K562 (cell line): ENCODE measurements around the gene ANXA3. TPM values are rescaled to one million over a fixed set of nuclear protein-coding genes. Genes with fewer than 3 reads are reported as not detected.
A peak's percentile ranks its signal among the peaks of the same experiment; 100 is the strongest.

Experiments used
- CBFB ChIP-seq: sonication (generic); formaldehyde crosslinking; IDR thresholded peaks from 2 replicates; pipeline ENCODE4 v1.4.0; 2020; ENCODE audit warnings: mild to moderate bottlenecking, missing genetic modification reagents
- CREBBP ChIP-seq: IDR thresholded peaks from one replicate; pipeline ENCODE4 v1.6.1; 2012; ENCODE audit warnings: low read depth, mild to moderate bottlenecking, control low read depth, inconsistent platforms, low read length
- EP400 ChIP-seq: fragments of 450-650 bp; IDR thresholded peaks from 2 replicates; pipeline ENCODE4 v1.6.1; 2017; ENCODE audit warnings: antibody characterized with exemption, mild to moderate bottlenecking, moderate library complexity
- MTA2 ChIP-seq: fragments of 450-650 bp; IDR thresholded peaks from 2 replicates; pipeline ENCODE4 v1.6.1; 2016; ENCODE audit warnings: low read depth
- SMAD1 ChIP-seq: fragments of 150-350 bp; IDR thresholded peaks from 2 replicates; pipeline ENCODE4 v1.6.1; 2014; ENCODE audit warnings: low read length, low read depth; ENCODE audit not compliant: partially characterized antibody
- TCF7L2 ChIP-seq: fragments of 150-350 bp; IDR thresholded peaks from 2 replicates; pipeline ENCODE4 v1.6.1; 2016; ENCODE audit warnings: low read depth, mild to moderate bottlenecking, low read length, moderate library complexity
- TRIM24 ChIP-seq, 2 experiments: fragments of 450-650 bp; IDR thresholded peaks; 2 replicates each; pipeline ENCODE4 v1.6.1; 2016
- ZFPM2 ChIP-seq: fragments of 250-450 bp; sonication (Bioruptor Pico); IDR thresholded peaks from 2 replicates; pipeline ENCODE4 v1.5.1; 2022; ENCODE audit warnings: mild to moderate bottlenecking
- ZNF121 ChIP-seq: sonication (generic); formaldehyde crosslinking; conservative IDR thresholded peaks from 2 replicates; pipeline ENCODE4 v1.8.0; 2022; ENCODE audit warnings: missing genetic modification reagents
- ZNF766 ChIP-seq: fragments of 200-800 bp; sonication (Bioruptor generic); conservative IDR thresholded peaks from 2 replicates; pipeline ENCODE4 v1.6.1; 2016; ENCODE audit warnings: missing genetic modification characterization, missing compliant biosample characterization
- polyA plus RNA-seq, 8 experiments: library from polyadenylated mRNA; depleted of rRNA in 4 of 8; stranded (reverse) in 5 of 8; unstranded in 3 of 8; fragments of >200 nt; fragmentation: Nextera tagmentation in 2 of 8; fragmentation: Illumina TruSeq in 1 of 8; extraction: Ambion mirVana in 2 of 8; extraction: Trizol in 1 of 8; gene quantifications; 2 replicates each; pipeline versions ENCODE4 v1.2.1 to v1.2.3, GENCODE V29; 2011 to 2014; ENCODE audit warnings: inconsistent platforms in 1 of 8, missing spikeins in 1 of 8
- total RNA-seq, 7 experiments: library from RNA; depleted of rRNA in 6 of 7; stranded (reverse); fragments of >200 nt in 6 of 7; fragmentation: Illumina TruSeq in 2 of 7; extraction: Trizol in 2 of 7; gene quantifications; 2 replicates each; pipeline versions ENCODE4 v1.2.1 to v1.2.3, GENCODE V29; 2011 to 2021; ENCODE audit warnings: low replicate concordance in 1 of 7
- TF ChIP-seq, protein P1 (sequence below): fragments of 450-650 bp; IDR thresholded peaks from 2 replicates; pipeline ENCODE4 v1.6.1; 2016; ENCODE audit warnings: low read depth
- TF ChIP-seq, protein P2 (sequence below): fragments of 250-450 bp; sonication (Bioruptor Pico); IDR thresholded peaks from 2 replicates; pipeline ENCODE4 v1.5.0; 2020; ENCODE audit warnings: mild to moderate bottlenecking
- TF ChIP-seq, protein P3 (sequence below): sonication (generic); formaldehyde crosslinking; IDR thresholded peaks from 2 replicates; pipeline ENCODE4 v1.8.1; 2023; ENCODE audit warnings: mild to moderate bottlenecking, missing genetic modification reagents
- TF ChIP-seq, protein P4 (sequence below): fragments of 450-650 bp; IDR thresholded peaks from 2 replicates; pipeline ENCODE4 v1.6.1; 2016; ENCODE audit warnings: antibody characterized with exemption

ANXA3 gene
- total and polyA plus RNA-seq, 9 of the 15 experiments (the other 6 are each of a cell fraction or from before 2014, with no cell fraction given): 6.3 to 15.5 (median 9.8) TPM

DNA sequence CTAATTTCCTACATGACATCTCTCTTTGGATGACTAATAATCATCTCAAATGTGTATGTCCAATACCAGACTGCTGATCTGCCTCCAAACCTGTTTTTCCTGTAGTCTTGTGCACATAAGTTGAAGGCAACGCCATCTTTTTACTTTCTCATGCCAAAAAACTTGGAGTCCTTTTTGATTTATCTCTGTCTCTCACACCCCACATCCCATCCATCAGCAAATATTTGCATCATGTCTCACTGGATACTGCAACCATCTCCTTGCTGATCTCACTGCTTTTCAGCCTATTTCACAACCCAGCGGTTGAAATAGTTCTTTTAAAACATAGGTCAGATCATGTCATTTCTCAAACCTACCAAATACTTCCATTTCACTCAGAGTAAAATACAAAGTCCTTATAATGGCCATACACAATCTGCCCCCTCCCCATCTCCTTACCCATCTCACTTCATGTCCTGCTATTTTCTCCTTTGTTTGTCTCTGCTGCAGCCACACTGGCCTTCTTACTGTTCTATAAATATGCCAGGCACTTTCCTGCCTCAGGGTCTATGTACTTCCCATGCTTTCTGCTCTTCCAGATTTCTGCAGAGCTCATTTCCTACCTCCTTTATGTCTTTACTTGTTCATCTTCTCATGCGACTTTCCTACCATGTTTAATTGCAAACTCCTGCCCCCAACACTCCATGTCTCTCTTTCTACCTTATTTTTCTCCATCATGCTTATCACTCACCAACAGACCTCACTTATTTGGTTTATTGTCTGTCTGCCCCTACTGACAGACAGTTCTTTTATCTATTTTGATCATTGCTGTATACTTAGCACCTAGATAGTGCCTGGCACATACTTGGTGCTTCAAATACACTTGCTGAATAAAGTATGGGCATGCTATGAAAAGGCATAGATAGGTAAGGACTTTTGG lies 98.8 kb downstream of the ANXA3 start (continued):
- TF ChIP-seq, protein P1, sequence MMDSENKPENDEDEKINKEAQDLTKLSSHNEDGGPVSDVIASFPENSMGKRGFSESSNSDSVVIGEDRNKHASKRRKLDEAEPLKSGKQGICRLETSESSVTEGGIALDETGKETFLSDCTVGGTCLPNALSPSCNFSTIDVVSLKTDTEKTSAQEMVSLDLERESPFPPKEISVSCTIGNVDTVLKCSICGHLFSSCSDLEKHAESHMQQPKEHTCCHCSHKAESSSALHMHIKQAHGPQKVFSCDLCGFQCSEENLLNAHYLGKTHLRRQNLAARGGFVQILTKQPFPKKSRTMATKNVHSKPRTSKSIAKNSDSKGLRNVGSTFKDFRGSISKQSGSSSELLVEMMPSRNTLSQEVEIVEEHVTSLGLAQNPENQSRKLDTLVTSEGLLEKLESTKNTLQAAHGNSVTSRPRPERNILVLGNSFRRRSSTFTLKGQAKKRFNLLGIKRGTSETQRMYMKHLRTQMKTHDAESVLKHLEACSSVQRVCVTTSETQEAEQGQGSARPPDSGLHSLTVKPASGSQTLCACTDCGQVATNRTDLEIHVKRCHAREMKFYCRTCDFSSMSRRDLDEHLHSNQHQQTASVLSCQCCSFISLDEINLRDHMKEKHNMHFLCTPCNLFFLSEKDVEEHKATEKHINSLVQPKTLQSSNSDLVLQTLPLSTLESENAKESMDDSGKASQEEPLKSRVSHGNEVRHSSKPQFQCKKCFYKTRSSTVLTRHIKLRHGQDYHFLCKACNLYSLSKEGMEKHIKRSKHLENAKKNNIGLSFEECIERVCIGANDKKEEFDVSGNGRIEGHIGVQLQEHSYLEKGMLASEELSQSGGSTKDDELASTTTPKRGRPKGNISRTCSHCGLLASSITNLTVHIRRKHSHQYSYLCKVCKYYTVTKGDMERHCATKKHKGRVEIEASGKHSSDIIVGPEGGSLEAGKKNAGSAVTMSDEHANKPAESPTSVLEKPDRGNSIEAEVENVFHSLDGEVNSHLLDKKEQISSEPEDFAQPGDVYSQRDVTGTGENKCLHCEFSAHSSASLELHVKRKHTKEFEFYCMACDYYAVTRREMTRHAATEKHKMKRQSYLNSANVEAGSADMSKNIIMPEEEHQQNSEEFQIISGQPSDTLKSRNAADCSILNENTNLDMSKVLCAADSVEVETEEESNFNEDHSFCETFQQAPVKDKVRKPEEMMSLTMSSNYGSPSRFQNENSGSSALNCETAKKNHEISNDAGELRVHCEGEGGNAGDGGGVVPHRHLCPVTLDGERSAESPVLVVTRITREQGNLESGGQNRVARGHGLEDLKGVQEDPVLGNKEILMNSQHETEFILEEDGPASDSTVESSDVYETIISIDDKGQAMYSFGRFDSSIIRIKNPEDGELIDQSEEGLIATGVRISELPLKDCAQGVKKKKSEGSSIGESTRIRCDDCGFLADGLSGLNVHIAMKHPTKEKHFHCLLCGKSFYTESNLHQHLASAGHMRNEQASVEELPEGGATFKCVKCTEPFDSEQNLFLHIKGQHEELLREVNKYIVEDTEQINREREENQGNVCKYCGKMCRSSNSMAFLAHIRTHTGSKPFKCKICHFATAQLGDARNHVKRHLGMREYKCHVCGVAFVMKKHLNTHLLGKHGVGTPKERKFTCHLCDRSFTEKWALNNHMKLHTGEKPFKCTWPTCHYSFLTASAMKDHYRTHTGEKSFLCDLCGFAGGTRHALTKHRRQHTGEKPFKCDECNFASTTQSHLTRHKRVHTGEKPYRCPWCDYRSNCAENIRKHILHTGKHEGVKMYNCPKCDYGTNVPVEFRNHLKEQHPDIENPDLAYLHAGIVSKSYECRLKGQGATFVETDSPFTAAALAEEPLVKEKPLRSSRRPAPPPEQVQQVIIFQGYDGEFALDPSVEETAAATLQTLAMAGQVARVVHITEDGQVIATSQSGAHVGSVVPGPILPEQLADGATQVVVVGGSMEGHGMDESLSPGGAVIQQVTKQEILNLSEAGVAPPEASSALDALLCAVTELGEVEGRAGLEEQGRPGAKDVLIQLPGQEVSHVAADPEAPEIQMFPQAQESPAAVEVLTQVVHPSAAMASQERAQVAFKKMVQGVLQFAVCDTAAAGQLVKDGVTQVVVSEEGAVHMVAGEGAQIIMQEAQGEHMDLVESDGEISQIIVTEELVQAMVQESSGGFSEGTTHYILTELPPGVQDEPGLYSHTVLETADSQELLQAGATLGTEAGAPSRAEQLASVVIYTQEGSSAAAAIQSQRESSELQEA: no peak
- TF ChIP-seq ZNF121 (CRISPR knock-in tag) (no peak), ZNF766 (CRISPR knock-in tag) (peak; percentile 47; the same call in 1 of the 2 replicates), ZFPM2 (CRISPR knock-in tag) (no peak), EP400 (peak; percentile 36; the same call in 1 of the 2 replicates), MTA2 (peak; percentile 92), TCF7L2 (no peak), CBFB (CRISPR knock-in tag) (no peak), SMAD1 (no peak), TRIM24 (IDR thresholded peaks at IDR 0.05) (peak; percentile 18 to 30; a peak in 2 of 4 replicates), CREBBP (no peak)
- TF ChIP-seq, protein P2, sequence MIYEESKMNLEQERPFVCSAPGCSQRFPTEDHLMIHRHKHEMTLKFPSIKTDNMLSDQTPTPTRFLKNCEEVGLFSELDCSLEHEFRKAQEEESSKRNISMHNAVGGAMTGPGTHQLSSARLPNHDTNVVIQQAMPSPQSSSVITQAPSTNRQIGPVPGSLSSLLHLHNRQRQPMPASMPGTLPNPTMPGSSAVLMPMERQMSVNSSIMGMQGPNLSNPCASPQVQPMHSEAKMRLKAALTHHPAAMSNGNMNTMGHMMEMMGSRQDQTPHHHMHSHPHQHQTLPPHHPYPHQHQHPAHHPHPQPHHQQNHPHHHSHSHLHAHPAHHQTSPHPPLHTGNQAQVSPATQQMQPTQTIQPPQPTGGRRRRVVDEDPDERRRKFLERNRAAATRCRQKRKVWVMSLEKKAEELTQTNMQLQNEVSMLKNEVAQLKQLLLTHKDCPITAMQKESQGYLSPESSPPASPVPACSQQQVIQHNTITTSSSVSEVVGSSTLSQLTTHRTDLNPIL (CRISPR knock-in tag): 0 out of 2 replicates have a peak, but pooled peaks have one; percentile 26
- TF ChIP-seq, protein P3, sequence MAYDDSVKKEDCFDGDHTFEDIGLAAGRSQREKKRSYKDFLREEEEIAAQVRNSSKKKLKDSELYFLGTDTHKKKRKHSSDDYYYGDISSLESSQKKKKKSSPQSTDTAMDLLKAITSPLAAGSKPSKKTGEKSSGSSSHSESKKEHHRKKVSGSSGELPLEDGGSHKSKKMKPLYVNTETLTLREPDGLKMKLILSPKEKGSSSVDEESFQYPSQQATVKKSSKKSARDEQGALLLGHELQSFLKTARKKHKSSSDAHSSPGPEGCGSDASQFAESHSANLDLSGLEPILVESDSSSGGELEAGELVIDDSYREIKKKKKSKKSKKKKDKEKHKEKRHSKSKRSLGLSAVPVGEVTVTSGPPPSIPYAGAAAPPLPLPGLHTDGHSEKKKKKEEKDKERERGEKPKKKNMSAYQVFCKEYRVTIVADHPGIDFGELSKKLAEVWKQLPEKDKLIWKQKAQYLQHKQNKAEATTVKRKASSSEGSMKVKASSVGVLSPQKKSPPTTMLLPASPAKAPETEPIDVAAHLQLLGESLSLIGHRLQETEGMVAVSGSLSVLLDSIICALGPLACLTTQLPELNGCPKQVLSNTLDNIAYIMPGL: no peak
- TF ChIP-seq, protein P4, sequence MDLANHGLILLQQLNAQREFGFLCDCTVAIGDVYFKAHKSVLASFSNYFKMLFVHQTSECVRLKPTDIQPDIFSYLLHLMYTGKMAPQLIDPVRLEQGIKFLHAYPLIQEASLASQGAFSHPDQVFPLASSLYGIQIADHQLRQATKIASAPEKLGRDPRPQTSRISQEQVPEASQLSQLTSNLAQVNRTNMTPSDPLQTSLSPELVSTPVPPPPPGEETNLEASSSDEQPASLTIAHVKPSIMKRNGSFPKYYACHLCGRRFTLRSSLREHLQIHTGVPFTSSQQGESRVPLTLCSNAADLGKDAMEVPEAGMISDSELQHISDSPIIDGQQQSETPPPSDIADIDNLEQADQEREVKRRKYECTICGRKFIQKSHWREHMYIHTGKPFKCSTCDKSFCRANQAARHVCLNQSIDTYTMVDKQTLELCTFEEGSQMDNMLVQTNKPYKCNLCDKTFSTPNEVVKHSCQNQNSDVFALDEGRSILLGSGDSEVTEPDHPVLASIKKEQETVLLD: no peak
